T-helper 22 cell (primary cell): ENCODE measurements around the gene SART3.
"Not testable (repeated sequence)": the region's sequence is repeated elsewhere in the genome, so short reads cannot be mapped to it uniquely, and the experiment has no call there.

ENCODE experiments used
- DNase-seq: peaks from one replicate; pipeline ENCODE4 v3.0.0-alpha.2; 2020; ENCODE audit warnings: low read depth

Gene SART3

DNA sequence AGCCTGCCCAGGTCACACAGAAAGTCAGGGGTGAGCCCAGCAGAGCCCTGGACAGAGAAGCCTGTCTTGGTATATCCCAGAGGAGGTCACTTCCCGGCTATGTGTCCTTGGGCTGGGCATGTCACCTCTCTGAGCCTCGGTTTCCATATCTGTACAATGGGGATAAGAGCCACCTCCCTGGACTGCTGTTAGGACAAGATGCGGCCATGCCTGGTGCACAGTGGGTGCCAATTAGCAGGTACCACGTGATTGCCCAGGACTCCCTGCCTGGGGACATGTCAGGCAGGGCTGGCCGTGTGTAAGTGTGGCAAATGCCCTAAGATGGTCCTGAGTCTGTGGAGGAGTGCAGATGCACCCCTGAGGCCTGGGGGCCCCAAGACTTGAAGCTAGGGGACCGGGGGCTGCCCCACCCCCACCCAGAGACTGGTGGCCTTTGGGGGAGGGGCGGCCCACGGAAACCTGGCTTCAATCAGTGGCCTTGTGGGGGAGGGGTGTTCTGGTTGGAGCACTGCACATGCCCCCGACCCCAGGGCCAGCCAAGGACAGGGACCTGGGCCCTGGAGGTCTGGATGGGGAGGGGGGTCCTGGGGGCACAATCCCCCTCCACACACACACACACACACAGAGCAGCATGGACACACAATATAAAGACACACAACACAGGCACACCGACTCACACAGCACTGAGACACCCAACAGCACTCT lies 36.0 kb upstream of the SART3 start:
- DNase-seq = no peak

DNA sequence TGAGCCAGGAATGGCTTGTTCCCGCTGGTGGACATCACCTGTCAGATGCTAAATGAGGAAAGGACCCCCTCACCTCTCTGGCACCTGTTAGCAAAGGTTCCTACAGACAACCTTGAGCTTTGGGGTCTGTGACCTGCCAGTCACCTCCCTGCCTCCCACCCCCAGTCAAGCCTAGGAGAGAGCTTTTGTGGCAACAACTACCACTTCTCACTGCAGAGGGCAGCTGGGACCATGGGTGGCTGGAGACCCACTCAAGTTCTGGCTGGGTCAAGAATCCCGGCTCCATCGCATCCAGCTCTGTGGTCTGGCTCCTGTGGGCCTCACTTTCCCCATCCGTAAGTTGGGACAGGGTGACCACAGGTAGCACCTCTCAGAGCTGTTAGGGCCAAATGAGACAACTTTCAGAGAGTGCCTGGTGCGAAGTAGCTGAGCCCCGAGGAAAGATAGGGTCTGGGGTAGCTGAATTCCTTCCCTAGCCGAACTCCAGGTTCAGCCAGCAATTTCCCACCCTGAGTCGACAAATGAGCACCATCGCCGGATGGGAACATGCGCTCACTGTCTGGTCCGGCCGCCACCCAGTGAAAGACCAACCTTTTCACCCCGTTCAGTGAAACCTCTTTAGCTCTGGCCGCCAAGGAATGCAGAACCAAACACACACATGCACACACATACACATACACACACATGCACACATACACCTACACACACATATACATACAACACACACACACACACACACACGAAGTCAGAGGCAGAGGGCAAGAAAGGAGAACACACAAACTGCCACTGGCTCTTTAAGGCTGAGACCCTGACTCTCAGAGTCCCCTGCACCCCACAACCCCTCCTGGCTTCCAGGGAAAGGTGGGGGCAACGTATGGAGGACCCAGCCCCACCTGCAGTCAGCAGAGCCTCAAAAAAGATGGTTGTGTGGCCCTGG lies 35.0 kb upstream of the SART3 start:
- DNase-seq = no peak

DNA sequence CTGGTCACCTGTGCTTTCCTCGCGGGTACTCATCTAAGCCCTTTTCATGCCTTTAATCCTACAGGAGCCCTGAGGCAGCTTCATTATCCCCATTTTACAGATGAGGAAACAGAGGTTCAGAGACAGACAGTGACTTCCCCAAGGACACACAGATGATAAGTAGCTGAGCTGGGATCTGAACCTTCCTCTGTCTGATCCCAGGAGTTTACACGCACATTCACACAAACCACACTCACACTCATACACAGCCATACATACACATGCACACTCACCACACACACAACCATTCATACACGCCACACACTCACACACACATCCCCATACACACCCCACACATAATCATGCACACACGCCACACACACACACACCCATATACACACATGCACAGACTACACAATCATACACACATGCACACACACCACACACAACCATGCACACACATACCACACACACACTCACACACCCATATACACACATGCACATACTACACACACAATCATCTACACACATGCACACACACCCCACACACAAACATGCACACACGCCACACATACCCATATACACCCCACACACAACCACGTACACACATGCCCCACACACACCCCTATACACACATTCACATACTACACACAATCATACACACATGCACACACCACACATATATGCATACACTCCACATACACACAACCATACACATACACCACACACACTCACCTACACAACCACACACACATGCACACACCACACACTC lies 34.2 kb upstream of the SART3 start:
- no peak for DNase-seq

DNA sequence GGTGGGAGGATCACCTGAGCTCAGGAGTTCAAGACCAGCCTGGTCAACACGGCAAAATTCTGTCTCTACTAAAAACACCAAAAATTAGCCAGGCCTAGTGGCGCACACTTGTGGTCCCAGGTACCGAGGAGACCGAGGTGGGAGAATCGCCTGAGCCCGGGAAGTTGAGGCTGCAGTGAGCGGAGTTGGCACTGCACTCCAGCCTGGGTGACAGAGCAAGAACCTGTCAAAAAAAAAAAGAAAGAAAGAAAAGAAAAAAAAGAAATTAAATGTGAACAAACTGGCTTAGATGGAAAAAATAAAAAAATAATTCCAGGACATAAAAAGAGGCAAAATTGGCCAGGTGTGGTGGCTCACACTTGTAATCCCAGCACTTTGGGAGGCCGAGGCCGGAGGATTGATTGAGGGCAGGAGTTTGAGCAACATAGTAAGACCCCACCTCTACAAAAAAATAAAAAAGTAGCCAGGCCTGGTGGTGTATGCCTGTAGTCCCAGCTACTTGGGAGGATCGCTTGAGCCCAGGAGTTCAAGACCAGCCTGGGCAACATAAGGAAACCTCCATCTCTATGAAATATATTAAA lies 33.4 kb upstream of the SART3 start:
- no peak for DNase-seq

DNA sequence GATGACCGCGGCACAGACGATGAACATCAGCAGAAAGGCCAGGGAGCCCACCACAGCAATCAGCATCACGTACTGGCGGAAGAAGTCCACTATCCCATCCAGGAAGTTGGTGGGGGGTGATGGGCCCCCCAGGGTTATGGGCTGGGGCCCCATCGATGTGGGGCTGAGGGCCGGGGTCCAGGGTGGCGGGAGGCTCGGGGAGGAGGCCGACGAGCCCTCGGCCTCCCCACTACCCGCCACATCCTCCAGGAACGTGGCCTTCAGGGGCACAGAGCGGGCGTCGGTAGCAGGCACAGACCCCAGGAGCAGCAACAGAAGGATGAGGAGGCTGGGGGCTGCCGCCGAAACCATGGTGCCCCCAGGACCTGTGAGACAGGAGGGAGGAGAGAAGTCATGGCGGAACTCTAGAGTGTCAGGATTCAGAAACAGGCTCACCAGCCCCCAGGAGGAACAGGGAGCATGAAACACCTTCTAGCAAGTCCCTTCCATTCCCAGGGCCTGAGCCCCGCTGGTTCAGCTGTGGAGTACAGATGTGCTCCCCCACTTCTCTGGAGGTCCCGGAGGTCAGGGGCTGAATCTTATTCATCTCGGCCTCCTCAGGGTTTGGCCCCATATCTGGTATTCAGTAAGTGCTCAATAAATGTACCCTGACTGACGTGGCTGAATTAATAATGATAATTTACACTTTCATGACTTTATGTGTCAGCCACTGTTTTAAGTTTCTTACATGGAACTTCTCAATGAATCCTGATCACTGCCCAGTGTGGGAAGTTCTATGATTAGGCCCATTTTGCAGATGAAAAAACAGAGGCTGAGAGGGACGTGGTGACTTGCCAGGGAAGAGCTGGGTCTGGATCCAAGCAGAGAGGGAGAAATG lies 31.3 kb upstream of the SART3 start:
- no peak for DNase-seq

DNA sequence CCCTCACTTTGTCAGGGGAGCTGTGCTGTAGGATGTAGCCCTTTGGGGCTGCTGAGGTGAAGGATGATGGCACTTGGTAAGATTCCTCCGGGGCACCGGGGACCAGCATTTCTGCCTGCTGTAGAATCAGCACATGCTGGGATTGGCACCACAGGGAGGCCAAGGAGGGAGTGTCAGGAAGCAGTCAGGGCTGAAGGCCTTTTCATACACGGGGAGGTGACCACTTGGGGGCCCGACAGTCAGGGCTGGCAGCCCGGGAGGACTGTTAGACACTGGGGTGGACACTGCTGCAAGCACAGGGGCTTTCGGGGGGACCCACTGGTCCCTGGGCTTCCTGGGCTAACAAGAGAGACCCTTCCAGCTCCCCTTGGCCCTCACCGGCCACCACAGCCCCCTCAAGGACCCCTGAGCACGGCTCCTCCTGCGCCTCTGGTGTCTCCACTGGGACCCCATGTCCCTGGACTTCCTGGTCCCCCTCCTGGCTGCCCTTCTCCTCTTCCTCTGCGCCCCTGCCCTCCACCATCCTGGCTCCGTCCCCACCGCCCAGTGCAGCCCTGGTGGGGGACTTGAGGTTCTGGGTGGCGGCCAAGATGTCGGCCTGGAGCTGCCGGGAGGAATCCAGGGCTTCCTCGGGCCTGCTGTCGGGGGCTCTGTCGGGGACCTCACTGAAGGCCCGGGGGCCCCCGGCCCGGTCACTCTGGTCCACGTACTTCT lies 30.5 kb upstream of the SART3 start:
- DNase-seq = no peak

DNA sequence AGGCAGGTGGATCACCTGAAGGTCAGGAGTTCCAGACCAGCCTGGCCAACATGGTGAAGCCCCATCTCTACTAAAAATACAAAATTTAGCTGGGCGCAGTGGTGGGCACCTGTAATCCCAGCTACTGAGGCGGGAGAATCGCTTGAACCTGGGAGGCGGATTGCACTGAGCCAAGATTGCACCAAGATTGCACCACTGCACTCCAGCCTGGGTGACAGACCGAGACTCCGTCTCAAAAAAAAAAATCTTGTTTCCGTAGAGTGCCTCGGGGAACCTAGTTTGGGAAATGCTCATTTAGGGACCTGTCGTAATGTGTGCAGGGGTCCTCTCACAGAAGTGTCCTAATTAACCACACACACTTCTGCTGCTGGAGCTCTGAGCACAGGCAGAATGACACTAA lies 29.5 kb upstream of the SART3 start:
- DNase-seq = not testable (repeated sequence)

DNA sequence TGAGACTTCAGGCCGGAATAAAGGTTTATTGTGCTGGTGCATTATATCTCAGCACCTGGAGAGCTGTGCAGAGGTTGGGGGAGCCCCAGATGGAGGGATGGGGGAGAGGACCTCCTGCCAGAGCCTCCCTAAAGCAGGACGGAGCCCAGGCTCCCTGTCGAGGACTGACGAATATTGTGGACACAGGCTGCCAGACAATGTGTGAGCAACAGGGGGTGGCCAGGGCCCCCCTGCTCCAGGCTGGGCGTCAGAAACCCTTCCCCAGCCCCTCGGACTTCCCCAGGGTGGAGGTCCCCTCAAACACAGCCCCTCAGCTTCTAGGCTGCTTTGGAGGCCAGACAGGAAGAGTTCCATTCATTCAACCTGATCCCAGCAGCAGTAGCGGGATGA lies 28.9 kb upstream of the SART3 start:
- no peak for DNase-seq

DNA sequence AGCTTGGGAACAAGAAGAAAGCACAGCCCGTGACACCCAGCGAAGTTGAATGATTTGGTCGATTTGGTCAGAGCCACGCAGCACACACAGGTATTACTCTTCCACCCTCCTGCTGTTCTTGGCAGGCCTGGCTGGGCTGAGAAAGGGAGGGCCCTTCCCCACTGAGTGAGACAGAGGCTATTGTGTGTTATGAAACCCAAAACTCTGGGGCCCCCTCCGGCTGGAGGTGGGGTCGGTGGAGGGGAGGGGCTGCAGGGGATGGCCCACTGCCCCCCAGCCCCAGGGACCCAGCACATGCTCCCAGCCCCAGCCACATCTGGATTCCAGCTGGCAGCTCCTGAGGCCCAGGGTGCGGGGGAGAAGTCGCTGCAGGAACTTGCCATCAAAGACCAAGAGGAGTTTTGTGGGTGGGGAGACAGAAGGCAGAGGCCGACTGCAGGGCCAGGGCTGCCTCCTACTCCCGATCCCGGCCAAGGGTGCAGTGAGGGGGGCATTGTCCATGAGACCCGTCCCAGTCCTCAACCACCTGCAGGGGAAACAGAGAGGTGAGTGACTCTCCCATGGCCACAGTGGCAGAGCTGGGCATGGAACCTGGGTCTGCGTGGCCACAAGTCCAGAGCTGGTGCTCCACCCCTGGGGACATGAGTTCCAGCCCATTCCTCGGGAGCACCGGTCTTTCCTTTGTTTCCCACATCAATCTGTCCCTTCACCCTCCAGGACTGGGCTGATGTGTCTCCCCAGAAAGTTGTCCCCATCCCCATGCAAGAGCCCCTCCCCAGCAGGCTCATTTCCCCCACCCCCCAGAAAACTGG lies 28.3 kb upstream of the SART3 start:
- no peak for DNase-seq

DNA sequence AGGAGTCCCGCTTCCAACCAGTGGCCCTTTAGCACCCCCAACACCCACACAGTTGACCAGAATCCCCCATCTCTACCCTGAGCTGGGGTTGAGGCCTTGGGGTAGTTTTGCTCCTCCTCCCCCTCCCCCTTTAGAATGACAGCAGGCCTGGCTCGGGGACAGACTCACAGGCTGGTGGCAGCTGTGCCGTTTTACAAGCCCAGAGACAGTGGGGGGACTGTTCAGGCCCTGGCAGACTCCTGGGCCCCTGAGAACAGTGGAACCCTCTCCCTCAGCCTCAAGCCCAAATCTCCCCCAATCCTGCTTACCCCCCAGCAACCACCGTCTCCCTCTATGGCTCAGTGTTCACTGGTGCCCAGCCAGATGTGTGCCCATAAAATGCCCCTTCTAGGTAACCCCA lies 26.9 kb upstream of the SART3 start:
- no peak for DNase-seq

DNA sequence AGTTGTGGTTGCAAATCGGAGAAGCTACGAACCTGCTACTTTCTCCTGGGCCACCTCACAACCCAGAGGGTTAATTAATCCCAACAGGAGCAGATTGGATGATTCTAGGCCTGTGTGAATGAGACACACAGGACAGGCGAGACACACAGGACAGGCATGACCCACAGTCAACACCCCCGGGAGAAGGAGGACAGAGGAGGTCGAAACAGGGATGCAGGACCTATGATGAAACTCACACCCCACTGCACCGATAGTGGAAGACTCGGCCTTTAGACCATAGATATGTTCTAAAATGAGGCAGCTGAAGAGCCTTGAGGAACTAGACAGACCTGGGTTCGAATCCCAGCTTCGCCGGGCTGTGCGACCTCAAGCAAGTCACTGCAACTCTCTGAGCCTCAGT lies 25.3 kb upstream of the SART3 start:
- DNase-seq = no peak

DNA sequence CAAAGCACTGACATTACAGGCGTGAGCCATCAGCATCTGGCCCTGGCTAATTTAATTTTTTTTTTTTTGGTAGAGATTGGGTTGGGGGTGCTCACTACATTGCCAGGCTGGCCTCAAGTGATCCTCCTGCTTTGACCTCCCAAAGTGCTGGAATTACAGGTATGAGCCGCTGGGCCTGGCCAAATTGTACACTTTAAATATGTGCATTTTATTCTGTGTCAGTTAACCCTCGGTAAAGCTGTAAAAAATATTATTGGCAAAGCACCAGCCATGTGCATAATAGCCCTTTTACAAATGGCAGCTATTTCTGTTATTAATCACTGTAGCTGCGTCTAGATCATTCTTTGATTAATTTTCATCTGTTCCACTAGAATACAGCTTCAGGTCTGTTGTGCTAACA lies 24.9 kb upstream of the SART3 start:
- DNase-seq = no peak

DNA sequence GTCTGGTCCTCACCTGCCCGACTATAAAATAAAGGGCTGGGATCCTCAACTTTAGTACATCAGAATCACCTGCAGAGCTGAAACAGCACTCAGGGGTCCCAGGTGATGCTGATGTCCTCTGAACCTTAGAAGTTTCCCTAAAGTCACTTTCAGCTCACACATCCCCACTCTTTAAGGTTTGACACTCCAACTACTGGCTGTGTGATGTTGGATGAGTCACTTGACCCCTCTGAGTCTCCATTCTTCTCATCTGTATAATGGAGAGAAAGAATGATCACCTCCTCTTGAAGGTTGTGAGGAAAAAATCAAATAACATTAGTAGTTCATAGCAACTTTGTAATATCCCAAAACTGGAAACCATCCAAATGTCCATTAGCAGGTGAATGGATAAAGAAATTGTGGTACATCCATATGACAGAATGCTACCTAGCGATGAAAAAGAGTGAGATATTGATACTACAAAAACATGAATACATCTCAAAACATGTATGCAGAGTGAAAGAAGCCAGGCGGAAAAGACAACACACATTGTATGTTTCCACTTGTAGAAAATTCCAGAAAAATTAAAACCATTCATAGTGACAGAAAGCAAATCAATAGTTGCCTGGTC lies 23.6 kb upstream of the SART3 start:
- no peak for DNase-seq

DNA sequence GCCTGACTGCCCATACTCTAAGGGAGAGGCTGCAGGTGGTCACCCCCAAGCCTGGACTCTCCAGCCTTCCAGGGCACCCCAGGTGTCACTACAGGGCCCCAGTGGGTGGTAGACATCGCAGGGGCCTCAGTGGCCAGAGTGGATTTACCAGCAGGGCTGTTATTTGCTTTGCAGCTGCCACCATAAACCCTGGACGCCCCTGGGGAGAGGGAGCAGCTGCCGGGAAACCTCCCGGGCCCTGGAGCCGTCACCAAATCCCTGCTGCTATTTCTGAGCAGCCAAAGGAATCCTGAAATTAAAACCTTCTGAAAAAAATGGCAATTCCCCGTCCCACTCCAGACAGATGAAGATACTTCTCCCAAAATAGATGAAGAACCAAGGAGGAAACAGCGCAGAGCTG lies 23.0 kb upstream of the SART3 start:
- no peak for DNase-seq

DNA sequence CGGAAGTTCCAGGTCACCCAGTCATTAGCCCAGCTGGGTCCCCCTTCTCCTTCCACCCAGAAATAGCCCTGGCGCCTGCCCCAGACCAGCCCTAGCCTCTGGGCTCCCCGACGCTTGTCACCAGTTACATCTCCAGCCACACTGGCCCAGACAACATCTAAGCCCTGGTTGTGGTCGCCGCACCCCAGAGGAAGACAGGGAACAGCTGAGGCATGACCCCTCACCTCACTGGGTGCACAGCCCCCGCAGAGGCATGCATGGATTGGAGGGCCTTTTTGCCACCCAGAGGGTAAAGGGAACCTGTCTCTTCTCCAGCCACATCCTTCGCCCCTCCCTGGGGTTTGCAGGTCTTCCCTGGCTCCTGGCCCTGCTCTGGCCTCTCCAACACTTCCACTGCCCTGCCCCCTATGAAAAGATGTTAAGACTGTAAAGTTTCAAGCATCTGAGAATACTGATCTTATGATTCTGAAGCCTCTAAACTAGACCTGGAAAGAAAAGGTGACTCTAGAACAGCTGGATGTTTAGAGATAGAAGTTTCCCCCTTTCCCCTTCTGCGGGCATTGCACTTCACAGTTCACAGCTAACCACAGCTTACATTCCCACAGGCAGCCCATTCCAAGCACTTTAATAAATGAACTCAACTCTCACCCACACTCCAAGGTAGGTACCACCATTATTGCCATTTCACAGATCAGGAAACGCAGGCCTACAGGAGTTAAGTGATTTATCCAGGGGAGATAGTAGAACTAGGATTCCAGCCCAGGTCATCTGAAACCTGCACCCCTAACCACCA lies 22.2 kb upstream of the SART3 start:
- DNase-seq = no peak

DNA sequence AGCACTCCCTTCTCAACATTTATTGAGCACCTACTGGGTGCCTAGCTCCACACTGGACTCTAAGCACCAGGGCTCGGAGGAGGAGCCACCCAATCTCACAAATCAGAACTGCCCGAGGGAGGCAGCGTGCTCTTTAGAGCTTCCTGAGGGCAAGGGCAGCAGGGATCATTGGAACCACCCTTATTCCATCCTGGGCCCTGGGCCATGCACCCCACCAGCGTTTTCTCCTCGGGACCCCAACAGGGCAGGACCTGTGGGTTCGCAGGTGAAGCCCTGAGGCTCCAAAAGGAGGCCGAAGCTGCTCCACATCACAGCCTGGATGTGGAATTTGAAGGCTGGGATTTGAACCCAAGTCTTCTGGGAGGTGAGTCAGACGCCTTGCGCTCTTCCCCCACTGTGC lies 21.5 kb upstream of the SART3 start:
- no peak for DNase-seq

DNA sequence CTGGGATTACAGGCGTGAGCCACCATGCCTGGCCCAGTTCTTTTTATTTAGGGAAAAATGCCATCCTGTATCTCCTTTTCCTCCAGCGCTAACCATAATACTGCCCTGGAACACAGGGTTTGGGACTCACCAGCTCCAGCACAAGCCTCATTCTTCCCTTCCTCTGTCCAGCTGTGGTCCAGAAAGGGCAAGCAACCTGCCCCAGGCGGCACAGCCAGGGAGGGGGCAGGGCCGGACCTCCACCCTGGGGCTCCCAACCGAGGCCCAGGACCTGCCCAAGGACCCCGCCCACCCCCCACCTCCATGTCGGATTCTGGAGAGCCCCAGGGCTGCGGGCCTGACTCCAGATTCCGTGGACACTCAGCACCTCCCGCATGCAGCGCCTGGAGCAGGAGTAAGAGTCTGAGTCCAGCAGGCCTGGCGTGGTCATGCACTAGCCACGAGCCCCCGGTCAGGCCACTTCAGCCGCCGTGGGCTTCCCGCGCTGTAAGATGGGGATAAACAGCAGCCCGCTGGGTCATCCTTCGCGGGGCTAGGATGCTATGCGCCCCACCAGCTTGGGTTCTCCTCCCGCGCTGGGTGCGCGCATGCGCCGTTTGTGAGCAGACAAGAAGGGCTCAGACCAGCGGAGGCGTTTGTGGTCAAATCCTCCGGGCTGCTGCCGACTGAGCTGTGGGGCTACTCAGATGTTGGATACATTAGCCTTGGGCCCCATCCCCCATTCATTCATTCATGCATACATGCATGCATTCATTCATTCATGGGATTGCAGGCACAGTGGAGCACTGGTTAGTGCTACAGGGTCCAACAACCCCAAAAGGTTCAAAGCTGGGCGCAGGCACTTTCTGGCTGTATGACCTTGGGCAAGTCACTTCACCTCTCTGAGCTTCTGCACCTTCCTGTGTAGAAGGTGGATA lies 20.6 kb upstream of the SART3 start:
- DNase-seq = no peak

DNA sequence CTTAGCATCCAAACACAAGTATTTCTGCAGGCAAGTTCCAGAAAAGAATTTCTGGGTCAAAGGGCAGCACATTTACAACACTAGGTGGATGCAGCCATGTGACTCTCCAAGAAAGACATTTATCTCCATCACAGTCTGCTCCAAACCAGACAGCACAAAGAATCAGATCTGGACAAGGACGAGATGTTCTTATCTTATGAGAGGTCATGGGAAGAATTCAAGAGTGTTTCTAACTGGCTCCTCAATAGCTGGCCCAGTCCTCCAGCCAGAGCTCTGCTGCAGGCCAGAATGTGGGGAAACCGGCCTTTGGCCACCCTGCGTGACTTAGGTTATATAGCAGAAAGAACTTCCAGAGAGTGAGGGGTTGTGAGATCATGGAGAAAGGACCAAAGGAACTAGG lies 19.6 kb upstream of the SART3 start:
- DNase-seq = no peak
